Measurements from ENCODE around the gene TMEM185B.
"Not testable (repeated sequence)": the region's sequence is repeated elsewhere in the genome, so short reads cannot be mapped to it uniquely, and the experiment has no call there.

The TMEM185B gene

GRCh38 chr2:120251880-120252224, 28.7 kb upstream of the TMEM185B start:
- no peak for DNase-seq (ENCODE audit: low read depth in 2 of 2)

GRCh38 chr2:120251078-120251477, 27.9 kb upstream of the TMEM185B start:
- no peak for DNase-seq (ENCODE audit: low read depth in 2 of 2)

GRCh38 chr2:120250640-120251039, 27.4 kb upstream of the TMEM185B start:
- DNase-seq (ENCODE audit: low read depth in 2 of 2) = no peak

GRCh38 chr2:120247851-120248250, 24.7 kb upstream of the TMEM185B start:
- no peak for DNase-seq (ENCODE audit: low read depth in 2 of 2)

- no peak for DNase-seq (ENCODE audit: low read depth in 2 of 2)
These were observed 23.5 kb upstream of the TMEM185B start for GRCh38 chr2:120246546-120247300.

- DNase-seq (ENCODE audit: low read depth in 2 of 2) = no peak
These were observed 22.5 kb upstream of the TMEM185B start for GRCh38 chr2:120245520-120246332.

GRCh38 chr2:120244656-120245519, 21.7 kb upstream of the TMEM185B start:
- DNase-seq (ENCODE audit: low read depth in 2 of 2) = no peak

GRCh38 chr2:120243875-120244553, 20.8 kb upstream of the TMEM185B start:
- no peak for DNase-seq (ENCODE audit: low read depth in 2 of 2)

- no peak for DNase-seq (ENCODE audit: low read depth in 2 of 2)
These were observed 20.0 kb upstream of the TMEM185B start for GRCh38 chr2:120243211-120243610.

- DNase-seq (ENCODE audit: low read depth in 2 of 2) = no peak
These were observed 18.5 kb upstream of the TMEM185B start for GRCh38 chr2:120241684-120242083.

GRCh38 chr2:120240901-120241429, 17.8 kb upstream of the TMEM185B start:
- no peak for DNase-seq (ENCODE audit: low read depth in 2 of 2)

- no peak for DNase-seq (ENCODE audit: low read depth in 2 of 2)
These were observed 16.5 kb upstream of the TMEM185B start for GRCh38 chr2:120239488-120240287.

- DNase-seq (ENCODE audit: low read depth in 2 of 2) = no peak
These were observed 15.7 kb upstream of the TMEM185B start for GRCh38 chr2:120238728-120239487.

- no peak for DNase-seq (ENCODE audit: low read depth in 2 of 2)
These were observed 14.3 kb upstream of the TMEM185B start for GRCh38 chr2:120237491-120237902.

- no peak for DNase-seq (ENCODE audit: low read depth in 2 of 2)
These were observed 13.6 kb upstream of the TMEM185B start for GRCh38 chr2:120236791-120237190.

GRCh38 chr2:120236316-120236715, 13.1 kb upstream of the TMEM185B start:
- DNase-seq (ENCODE audit: low read depth in 2 of 2) = no peak

- no peak for DNase-seq (ENCODE audit: low read depth in 2 of 2)
These were observed 12.5 kb upstream of the TMEM185B start for GRCh38 chr2:120235681-120236080.

GRCh38 chr2:120235158-120235557, 12.0 kb upstream of the TMEM185B start:
- not testable (repeated sequence) for DNase-seq (ENCODE audit: low read depth in 2 of 2)

GRCh38 chr2:120233292-120233691, 10.1 kb upstream of the TMEM185B start:
- no peak for DNase-seq (ENCODE audit: low read depth in 2 of 2)

Measured in activated CD4-positive, alpha-beta T cell treated with anti-CD3 and anti-CD28 coated beads for 24 hours (primary cell).